GM21786 (cell line): ENCODE results near the gene PHF2.
"Not testable (repeated sequence)": the region's sequence is repeated elsewhere in the genome, so short reads cannot be mapped to it uniquely, and the experiment has no call there.

Experiments used
- ATAC-seq: cut with Tn5 transposase; IDR thresholded peaks from one replicate; pipeline ENCODE4 v1.9.1; 2021; ENCODE audit not compliant: unreplicated experiment

PHF2 gene

DNA sequence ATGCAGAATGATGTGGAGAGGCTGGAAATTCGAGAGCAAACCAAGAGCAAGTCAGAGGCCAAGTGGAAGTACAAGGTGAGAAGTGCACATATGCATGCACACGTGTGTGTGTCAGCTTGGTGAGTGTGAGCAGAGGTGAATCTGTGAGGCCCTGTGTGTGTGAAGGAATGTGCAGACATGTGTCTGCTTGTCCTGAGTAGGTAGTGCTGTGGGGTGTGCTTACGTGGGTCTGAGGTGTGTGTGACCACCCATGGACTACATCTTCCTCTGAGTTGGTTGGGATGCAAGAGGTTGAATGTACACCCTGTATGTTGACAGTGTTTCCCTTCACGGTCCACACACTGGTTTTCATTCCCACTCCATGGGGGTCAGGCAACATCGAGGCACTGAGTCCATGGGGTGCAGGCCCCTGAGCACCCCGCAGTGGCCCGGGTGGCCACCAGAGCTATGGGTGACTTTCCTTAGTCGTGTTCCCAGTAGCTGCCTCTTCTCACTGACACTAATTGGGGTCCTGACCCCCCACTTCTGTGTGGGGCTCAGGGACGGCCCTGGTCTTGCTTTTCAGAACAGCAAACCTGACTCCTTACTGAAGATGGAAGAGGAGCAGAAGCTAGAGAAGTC, 86.7 kb downstream of the PHF2 start:
- ATAC-seq = no peak

DNA sequence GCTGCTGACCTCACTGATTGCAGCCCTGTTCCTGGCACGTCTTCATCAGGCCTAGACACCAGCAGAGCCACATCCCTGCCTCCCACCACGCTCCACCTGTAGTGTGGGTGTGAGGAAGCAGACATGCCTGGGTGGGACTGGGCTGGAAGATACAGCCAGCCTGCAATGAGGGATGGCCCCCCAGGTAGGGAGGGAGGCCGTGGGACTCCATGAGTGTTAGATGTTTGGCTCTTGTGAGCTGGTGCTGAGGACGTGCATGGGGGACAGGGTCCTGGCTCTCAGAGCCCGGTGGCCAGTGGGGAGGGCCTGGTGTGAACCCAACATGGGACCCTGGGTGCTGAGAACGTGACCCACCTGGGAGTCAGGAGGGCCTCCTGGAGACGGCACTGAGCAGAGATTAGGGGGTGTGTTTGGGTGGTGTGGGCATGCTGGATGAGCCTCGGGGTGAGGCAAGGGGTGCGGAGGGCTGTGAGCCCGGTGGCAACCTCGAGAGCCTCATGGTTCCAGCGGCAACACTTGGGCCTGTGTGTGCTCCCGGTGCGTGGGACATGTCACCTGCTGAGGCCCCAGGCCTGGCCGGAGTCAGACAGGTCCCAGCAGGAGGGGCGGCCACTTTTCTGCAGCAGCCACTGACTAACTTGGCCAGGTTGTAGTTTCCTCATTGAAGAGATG, 87.6 kb downstream of the PHF2 start:
- no peak for ATAC-seq

DNA sequence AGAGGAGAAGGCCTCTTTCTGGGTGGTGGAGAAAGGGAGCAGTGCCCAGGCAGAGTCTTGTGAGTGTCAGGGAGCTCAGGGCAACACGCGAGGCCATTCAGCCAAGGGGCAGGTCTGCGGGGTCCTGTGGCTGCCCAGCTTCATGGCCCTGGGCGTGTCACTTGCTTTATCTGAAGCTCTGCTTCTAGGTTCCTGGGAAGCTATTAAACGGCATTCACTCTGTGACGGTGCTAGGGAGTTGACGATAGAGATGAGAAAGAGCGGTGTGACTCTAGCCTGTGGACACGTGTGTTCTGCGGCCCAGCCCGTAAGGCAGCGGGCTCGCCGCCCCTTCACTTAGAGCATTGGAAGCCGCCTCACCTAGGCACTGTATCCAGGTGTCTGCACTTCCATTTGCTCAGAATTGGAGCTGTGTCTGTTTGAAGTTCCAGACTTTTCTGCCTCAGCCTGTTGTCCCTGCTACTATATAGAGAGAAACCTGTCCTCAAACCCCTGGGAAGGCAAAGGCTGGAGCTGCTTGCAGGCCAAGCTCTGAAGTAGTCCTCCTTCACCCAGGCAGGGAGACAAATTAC, 88.3 kb downstream of the PHF2 start:
- ATAC-seq = no peak

DNA sequence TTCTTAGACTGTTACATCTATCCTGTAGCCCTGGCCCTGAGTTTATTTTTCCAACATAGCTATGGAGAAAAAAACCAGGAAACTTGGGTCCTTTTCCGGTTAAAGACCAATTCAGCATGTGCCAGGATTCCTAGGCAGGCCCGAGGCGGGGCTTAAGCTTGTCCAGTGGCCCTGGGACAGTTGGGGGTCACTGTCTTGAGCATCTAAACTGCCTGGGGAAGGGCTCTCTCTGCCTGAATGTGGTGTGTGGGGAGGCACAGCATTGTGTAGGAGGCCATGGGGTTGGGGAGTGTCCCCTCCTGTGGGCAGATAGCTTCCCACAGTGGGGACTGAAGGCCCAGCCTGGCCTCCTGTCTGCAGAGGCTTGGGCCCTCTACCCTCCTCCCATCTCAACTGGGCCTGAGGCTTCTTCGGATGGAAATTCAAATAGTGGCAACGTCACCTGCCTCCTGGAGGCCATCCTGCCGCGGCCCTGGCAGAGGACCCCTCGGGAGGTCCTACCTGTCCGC, 88.8 kb downstream of the PHF2 start:
- no peak for ATAC-seq

DNA sequence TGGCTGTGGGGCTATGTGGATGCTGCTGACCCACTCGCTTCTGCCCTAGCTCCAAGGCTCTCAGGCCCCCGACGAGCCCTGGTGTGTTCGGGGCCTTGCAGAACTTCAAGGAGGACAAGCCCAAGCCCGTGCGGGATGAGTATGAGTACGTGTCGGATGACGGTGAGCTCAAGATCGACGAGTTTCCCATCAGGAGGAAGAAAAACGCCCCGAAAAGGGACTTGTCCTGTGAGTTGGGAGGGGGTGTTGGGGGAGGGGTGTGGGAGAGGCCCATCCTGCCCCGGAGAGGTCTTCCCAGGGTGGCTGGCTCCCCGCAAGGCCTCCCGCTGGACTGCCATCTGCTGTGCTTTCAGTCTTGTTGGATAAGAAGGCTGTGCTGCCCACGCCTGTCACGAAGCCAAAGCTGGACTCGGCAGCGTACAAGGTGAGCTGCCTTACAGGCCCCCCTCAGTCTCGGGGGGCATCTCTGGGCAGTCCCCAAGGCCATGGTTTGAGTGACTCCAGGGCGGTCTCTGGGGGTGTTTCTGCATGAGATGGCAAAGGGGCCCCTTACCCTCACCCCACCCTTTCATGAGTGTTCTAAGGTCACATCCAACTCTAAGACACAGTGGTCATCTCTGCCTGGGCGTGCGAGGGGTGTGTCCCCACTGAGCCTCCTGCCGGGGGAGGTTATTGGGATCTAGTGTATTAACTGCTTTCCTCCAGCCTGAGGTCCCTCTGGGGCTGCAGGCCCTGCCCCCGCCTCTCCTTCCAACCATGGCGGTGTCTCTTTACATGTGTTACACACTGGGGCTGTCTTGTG, 89.5 kb downstream of the PHF2 start:
- ATAC-seq = no peak

DNA sequence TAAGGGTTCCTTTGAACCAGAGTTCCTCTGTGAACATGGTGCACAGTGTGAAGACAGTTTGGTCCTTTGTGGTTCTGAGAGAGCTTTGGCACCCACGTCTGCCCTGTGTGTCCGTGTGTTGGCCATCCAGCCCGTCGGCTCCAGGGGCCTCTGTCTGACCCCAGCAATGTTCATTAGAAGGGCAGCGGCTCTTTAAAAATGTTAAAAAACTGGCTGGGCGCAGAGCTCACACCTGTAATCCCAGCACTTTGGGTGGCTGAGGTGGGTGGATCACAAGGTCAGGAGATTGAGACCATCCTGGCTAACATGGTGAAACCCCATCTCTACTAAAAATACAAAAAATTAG, 90.0 kb downstream of the PHF2 start:
- ATAC-seq = not testable (repeated sequence)

DNA sequence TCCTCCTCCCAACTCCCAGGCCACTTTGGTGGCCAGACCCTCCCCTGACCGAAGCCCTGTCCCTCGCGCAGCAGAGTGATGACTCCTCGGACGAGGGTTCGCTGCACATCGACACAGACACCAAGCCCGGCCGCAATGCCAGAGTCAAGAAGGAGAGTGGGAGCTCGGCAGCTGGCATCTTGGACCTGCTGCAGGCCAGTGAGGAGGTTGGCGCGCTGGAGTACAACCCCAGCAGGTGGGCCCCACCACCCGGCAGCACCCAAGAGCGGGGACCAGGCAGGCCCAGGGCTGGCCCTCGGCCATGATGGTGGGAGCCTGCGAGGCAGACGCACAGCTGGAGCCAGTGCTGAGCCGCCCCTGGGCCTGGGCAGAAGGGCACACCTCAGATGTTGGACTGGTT, 90.6 kb downstream of the PHF2 start:
- ATAC-seq = no peak

DNA sequence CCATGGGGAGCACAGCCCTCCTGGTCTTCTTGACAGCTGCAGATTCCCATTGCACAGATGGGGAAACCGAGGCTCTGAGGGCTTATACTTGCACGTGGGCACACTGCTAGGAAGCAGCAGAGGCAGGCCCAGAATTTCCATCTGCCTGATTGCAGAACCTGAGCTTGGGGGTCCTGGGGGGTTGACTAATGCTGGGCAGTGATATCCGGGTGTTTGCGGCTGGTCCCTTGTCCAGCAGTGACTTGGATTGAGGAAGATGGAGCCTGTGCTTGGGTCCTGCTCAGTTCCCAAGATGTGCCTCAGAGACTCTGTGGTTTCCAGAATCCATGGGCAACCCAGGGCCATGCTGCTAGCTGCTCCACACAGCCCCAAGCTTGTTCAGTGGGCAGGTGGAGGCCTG, 91.2 kb downstream of the PHF2 start:
- no peak for ATAC-seq

DNA sequence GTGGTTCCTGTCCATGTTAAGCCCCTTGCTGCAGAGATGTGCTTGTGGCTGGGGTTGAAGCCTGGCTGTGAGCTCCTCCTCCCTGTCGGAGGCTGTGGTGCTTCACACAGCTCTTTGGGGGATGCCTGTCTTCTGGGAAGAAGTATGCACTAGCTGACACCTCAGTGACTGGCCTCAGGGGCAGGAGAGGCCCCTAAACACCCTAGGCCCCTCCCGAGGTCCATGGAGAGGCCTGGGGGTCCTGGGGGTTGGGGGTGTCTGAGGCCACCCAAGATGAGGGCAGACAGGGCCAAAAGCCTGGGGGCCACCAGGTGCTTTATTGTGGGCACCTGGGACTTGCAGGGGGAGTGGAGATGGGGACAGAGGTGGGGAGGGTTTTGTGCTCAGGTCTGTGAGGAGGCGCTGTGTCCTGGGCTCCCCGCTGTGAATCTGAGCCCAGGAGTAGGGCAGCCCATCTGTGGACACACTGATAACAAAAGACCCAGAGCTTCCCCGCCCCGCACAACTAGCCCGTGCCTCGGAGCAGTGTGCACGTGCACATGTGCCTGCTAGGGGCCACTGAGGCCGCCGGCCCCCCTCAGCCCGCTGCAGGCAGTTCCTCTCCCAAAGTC, 92.0 kb downstream of the PHF2 start:
- no peak for ATAC-seq

DNA sequence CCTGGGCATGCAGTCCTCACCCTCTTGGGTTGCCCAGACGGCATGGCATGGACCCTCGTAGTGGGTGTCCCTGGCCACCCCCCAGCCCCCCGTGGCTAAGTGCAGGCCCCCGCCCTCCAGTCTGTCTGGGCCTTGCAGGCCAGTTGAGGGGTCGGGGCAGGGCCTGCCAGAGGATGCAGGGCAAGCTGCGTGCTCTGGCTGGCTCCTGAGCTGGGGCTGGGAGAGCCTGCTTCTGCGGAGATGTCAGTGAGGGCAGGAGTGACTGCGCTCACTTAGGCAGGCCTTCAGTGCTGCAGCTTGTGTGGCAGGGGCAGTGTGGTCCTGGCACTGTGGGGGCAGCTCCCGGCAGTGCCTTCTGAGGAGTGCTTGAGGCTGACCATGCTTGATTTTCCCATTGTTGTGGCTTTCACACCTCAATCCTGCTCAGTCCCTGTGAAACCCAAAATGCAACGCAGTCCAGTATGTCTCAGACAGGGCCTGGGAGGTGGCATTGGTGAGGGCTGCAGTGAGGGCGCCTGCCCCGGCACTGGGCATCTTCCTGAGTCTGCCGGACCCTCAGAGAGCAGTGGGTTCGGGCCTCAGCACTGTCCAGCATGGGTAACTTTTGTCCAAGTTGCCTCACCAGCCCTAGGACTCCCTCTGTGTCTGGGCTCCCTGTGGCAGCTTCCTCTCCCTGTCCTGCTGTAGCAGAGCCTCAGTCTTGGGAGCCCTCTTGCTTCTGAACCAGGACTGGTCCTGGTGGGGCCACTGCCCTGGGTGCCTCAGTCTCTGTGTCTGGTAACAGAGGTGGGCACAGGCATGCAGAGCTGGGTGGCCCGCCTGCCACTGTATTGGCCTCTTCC, 93.0 kb downstream of the PHF2 start:
- ATAC-seq = no peak

DNA sequence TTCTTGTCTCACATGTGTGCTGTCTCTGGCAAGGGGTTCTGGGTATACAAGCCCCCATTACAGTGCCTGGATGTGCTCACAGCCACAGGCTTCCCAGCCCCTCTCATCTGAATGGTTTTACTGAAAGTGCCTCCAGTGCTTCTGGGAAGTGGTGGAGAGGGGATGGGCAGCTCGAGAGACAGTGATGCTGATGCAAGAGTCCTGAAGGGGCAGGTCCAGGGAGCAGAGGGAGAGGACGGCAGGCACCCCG, 93.5 kb downstream of the PHF2 start:
- no peak for ATAC-seq

DNA sequence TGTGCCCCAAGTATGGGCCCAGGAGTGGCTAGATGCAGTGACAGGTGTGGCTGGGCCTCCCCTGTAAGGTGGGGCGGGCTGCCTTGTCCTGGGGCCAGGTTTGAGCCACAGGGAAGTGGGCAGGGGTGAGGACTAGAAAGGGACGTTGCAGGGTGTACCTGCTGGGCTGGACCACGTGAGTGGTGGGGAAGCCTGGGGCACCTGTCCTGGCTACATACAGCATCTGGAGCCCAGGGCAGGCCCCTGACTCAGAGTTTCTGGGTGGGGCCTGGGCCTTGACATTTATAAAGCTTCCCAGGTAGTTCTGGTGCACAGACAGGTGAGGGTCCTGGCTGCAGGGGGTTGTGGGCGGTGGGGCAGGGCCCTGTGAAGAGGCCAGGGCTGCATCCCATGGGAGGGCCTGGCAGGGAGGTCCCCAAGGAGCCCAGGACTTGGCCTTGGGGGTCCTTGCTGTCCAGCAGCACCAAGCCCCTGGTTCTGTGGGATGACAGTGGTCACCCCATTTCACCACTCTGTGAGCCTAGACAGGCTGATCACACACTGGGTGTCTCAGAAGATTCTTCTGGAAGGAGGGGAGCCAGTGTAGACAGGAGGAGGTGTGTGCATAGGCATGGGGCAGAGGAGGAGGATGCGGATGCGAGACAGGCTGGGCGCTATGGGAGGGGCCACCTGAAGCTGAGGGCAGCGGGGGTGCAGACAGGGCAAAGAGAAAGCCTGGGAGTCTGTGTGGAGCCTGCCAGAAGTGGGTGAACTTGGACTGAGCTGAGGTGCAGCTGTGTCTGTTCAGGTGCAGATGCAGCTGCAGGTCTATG, 94.0 kb downstream of the PHF2 start:
- ATAC-seq = no peak

DNA sequence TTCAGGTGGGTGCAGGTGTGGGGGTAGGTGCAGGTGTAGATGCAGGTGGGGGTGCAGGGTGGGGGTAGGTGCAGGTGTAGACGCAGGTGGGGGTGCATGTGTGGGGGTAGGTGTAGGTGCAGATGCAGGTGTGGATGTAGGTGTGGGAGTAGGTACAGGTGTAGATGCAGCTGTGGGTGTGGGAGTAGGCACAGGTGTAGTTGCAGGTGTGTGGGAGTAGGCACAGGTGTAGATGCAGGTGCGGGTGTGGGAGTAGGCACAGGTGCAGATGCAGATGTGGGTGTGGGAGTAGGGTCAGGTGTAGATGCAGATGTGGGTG, 94.6 kb downstream of the PHF2 start:
- ATAC-seq = no peak

DNA sequence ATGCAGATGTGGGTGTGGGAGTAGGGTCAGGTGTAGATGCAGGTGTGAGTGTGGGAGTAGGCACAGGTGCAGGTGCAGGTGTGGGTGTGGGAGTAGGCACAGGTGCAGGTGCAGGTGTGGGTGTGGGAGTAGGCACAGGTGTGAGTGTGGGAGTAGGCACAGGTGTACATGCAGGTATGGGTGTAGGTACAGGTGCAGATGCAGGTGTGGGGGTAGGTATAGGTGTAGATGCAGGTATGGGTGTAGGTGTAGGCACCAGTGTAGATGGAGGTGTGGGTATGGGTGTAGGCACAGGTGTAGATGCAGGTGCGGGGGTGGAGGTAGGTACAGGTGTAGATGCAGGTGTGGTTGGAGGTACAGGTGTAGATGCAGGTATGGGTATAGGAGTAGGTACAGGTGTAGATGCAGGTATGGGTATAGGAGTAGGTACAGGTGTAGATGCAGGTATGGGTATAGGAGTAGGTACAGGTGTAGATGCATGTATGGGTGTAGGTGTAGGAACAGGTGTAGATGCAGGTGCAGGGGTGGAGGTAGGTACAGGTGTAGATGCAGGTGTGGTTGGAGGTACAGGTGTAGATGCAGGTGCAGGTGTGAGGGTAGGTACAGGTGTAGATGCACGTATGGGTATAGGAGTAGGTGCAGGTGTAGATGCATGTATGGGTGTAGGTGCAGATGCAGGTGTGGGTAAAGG, 96.1 kb downstream of the PHF2 start:
- not testable (repeated sequence) for ATAC-seq

DNA sequence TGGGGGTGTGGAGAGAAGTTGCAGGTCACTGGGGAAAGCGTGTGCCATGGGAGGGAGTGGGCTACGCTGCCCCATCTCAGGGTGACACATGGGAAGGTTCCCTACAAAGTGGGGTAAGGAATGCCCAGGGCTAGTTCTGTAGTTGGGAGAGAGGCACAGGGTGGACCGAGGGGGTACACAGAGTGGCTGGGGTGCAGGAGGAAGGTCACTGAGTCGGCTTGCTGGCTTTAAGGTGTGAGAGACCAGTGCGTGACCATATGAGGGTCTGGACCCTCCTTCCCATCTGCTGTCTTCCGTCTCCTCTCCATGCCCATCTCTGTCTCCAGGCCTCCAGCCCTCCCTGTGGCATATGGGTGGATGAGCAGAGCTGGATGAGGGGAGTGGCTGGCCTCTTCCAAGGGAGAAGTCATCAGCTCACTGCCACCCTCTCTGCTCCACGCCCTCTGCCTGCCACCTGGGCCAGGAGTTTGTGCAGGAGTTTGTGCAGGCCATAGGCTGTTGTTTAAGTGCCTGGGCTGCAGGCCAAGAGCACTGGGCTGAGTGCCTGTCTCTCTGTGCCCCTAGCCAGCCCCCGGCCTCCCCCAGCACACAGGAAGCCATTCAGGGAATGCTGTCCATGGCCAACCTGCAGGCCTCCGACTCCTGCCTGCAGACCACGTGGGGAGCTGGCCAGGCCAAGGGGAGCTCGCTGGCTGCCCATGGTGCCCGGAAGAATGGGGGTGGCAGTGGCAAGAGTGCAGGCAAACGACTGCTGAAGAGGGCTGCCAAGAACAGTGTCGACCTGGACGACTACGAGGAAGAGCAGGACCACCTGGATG, 96.8 kb downstream of the PHF2 start:
- ATAC-seq = no peak

DNA sequence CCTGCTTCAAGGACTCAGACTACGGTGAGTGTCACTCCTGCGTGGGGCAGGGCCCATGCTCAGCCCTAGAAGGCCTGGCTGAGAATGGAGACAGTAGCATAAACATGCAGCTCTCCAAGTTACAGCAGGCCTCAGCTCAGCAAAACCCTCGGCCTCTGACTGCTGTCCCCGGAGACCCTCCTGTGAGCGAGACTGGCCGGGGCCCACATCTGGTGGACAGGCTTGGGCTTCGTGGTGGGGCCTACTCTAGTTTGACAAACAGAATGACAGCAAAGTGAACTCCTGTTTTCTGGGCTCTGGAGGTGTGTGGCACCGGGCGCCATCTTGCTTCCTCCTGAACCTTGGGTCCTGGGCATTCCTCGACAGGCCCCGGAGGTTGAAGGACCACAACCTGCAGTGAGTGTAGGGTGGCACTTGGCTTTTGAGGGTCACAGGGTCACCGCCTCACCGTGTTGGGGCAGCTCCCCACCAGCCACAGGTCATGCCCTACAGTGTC, 97.5 kb downstream of the PHF2 start:
- no peak for ATAC-seq

DNA sequence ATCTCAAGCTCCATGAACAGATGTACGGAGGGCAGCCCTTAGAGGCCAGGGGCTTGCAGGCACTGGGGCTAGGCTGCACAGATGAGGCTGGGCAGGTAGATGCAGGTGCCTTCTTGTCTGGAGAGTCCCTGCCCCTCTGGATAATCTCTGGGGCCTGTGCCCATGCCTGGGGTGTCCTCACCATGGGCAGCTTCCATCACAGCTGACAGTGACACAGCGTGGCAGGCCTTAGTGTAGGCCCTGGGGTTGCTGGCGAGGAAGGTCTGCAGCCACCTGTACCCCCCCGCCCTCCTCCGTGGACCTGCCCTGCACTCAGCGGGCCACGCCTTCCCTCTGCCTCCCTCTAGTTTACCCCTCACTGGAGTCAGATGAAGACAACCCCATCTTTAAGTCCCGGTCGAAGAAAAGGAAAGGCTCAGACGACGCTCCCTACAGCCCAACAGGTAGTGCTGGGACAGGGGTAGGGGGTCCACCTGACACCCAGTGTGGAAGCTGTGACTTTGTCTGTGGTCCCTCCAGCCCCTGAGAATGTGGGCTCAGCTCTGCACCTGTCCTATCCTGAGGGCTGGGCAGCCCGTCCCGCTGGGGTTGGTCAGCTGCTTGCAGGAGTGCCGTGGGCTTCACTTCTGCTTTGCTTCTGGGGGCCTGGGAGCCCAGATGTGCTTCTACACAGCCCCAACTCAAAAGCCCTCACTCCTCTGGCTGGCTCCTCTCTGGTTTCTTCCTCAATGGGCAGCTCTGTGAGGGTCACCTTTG, 98.4 kb downstream of the PHF2 start:
- no peak for ATAC-seq
